Endothelial cell of umbilical vein (primary cell): ENCODE measurements around the gene NRG3.

Experiments
- CTCF ChIP-seq, 2 donors: IDR thresholded peaks; 1 replicate in 1 of 2; 2 replicates in 1 of 2; pipeline ENCODE4 v1.5.1; 2011; ENCODE audit warnings: low read length in 2 of 2, mild to moderate bottlenecking in 2 of 2, moderate library complexity in 2 of 2, control low read depth in 1 of 2, inconsistent platforms in 1 of 2, low read depth in 1 of 2; ENCODE audit not compliant: insufficient read depth in 1 of 2; ENCODE audit errors: extremely low read depth in 1 of 2
- EZH2 ChIP-seq: IDR thresholded peaks from 2 replicates; pipeline ENCODE4 v1.6.1; 2012; ENCODE audit warnings: borderline replicate concordance, low read depth, mild to moderate bottlenecking, moderate library complexity, low read length, inconsistent platforms; ENCODE audit not compliant: severe bottlenecking
- JUN ChIP-seq: IDR thresholded peaks from 2 replicates; pipeline ENCODE4 v1.6.1; 2011; ENCODE audit warnings: borderline replicate concordance, low read depth; ENCODE audit not compliant: insufficient read length, insufficient read depth
- POLR2A ChIP-seq: IDR thresholded peaks from 2 replicates; pipeline ENCODE4 v1.6.1; 2012; ENCODE audit warnings: low read depth, mild to moderate bottlenecking, control low read depth, low read length
- POLR2AphosphoS5 ChIP-seq: IDR thresholded peaks from 2 replicates; pipeline ENCODE4 v1.6.1; 2012; ENCODE audit warnings: low read depth, mild to moderate bottlenecking, control low read depth, low read length, moderate library complexity; ENCODE audit not compliant: insufficient read depth

GRCh38 chr10:82551506-82551905 lies 676.5 kb downstream of the NRG3 start:
- TF ChIP-seq CTCF (IDR thresholded peaks at IDR 0.05; ENCODE audit: extremely low read depth in 1 of 2, insufficient read depth in 1 of 2, low read depth in 1 of 2, low read length in 2 of 2) (no peak), POLR2A (no peak), EZH2 (no peak), POLR2AphosphoS5 (no peak), JUN (no peak)
